Activated T-helper 17 cell treated with anti-CD3 and anti-CD28 coated beads, Interleukin-2, amount 50 U/mL, for 72 hours (primary cell): ENCODE measurements around the gene ATF6B. TPM values are rescaled to one million over a fixed set of nuclear protein-coding genes. Genes with fewer than 3 reads are reported as not detected.
"Not testable (repeated sequence)": the region's sequence is repeated elsewhere in the genome, so short reads cannot be mapped to it uniquely, and the experiment has no call there.

Experiments used
- ATAC-seq: fragments of 150-1000 bp; cut with Tn5 transposase; replicated peaks from 2 replicates; pipeline ENCODE4 v1.10.0; 2021; ENCODE audit warnings: mild to moderate bottlenecking, moderate library complexity
- H3K27ac Mint-ChIP-seq: one replicate; pipeline ENCODE4 v1.8.0; 2022; ENCODE audit warnings: mixed read lengths
- H3K27me3 Mint-ChIP-seq: one replicate; pipeline ENCODE4 v1.8.0; 2022; ENCODE audit warnings: mixed read lengths
- H3K36me3 Mint-ChIP-seq: one replicate; pipeline ENCODE4 v1.8.0; 2022; ENCODE audit warnings: low read depth, mild to moderate bottlenecking, mixed read lengths
- H3K4me1 Mint-ChIP-seq: one replicate; pipeline ENCODE4 v1.8.0; 2022; ENCODE audit warnings: mixed read lengths
- H3K4me3 Mint-ChIP-seq: one replicate; pipeline ENCODE4 v1.8.0; 2022; ENCODE audit warnings: mild to moderate bottlenecking, mixed read lengths
- H3K9me3 Mint-ChIP-seq: one replicate; pipeline ENCODE4 v1.8.0; 2022; ENCODE audit warnings: mixed read lengths
- total RNA-seq, 2 donors: library from RNA; stranded (reverse); gene quantifications; one replicate each; pipeline ENCODE4 v1.2.3, GENCODE V29; 2022

ATF6B gene
- total RNA-seq, 2 donors from 2014 or later, result 73.4 to 99.9 TPM

DNA sequence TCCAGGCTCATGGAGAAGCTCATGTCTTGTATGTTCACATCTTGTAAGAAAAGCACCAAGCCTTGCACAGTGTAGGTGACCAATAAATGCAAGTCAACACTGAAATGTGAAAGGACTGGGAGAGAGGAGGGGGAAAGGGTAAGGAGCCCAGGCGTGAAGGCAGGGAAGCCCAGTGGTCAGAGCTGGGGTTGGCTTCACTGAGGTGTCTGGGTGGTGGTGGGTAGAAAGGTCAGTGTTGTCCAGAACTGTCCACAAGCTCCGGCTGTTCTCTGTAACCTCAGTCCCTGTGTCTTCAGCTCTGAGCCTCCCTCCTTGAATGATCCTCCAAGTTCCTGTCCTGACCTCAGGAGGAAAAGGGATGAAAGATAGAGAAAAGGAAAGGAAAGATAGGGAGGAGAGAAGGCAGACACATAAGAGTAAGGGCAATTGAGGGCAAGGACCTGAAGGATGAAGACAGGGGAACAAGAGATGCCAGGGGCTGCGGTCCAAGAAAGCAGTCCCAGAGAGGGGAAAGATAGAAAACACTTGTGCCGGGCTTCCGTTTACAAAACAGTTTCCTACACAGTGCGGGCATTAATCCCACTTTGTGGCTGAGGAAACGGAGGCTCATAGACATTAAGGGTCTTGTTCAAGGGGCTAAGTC is 16.5 kb downstream of the ATF6B start:
- ATAC-seq, result no peak
- H3K9me3 Mint-ChIP-seq, result no peaks in the 10 kb centered on the region
- peaks cover 16% of the 10 kb centered on the region for H3K27me3 Mint-ChIP-seq
- H3K27ac Mint-ChIP-seq, result peak overlapping the region; percentile 31
- H3K4me3 Mint-ChIP-seq, result no peak overlapping the region
- peaks cover 16% of the 10 kb centered on the region for H3K4me1 Mint-ChIP-seq
- peaks cover 20% of the 10 kb centered on the region for H3K36me3 Mint-ChIP-seq

GRCh38 chr6:32110632-32111031 is 17.4 kb downstream of the ATF6B start:
- Mint-ChIP-seq H3K9me3 (no peaks in the 10 kb centered on the region), H3K4me3 (no peak overlapping the region), H3K36me3 (peaks cover 11% of the 10 kb centered on the region), H3K27ac (peak overlapping the region; percentile 31), H3K4me1 (peaks cover 16% of the 10 kb centered on the region), H3K27me3 (peaks cover 20% of the 10 kb centered on the region)
- no peak for ATAC-seq

DNA sequence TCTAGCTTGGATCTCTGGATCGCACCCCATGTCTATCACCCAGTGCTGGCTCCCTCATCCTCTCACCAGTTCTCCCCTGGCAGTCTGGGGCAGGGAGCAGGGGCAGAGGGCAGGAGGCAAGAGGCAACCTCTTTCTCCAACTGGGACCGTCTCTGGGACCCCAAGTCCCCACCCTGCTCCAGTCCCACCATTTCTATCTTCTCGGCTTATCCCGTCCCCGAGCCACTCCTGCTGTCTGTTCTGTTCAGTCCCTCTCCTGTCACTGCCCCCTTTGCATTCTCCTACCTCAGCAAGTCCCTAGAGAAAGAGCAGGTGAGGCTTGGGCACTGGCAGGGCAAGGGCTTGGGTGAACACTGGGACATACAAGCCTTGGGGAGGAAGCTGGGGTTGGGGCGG is 18.3 kb downstream of the ATF6B start:
- H3K27ac Mint-ChIP-seq, result peak overlapping the region; percentile 49
- H3K27me3 Mint-ChIP-seq, result peaks cover 26% of the 10 kb centered on the region
- no peak for ATAC-seq
- H3K4me3 Mint-ChIP-seq, result no peak overlapping the region
- no peaks in the 10 kb centered on the region for H3K9me3 Mint-ChIP-seq
- peaks cover 2% of the 10 kb centered on the region for H3K36me3 Mint-ChIP-seq
- H3K4me1 Mint-ChIP-seq, result peaks cover 16% of the 10 kb centered on the region

- peak within 1 kb of the TSS; percentile 63 for H3K27ac Mint-ChIP-seq
- no peak within 1 kb of the TSS for H3K4me3 Mint-ChIP-seq
- no peak for ATAC-seq
- H3K36me3 Mint-ChIP-seq, result no peaks in the 10 kb centered on the region
- H3K9me3 Mint-ChIP-seq, result no peaks in the 10 kb centered on the region
- H3K4me1 Mint-ChIP-seq, result peaks cover 16% of the 10 kb centered on the region
- peaks cover 31% of the 10 kb centered on the region for H3K27me3 Mint-ChIP-seq
Observed at GRCh38 chr6:32109114-32109764, 18.8 kb downstream of the ATF6B start, which contains the start of gene TNXB. TNXB (minus strand) TSS chr6:32109338; CDS start chr6:32098198, 11,140 bp downstream.

GRCh38 chr6:32108727-32109113 is 19.3 kb downstream of the ATF6B start:
- Mint-ChIP-seq H3K9me3 (no peaks in the 10 kb centered on the region), H3K36me3 (no peaks in the 10 kb centered on the region), H3K4me3 (no peak overlapping the region), H3K27me3 (peaks cover 34% of the 10 kb centered on the region), H3K27ac (peak overlapping the region; percentile 63), H3K4me1 (peaks cover 16% of the 10 kb centered on the region)
- no peak for ATAC-seq

GRCh38 chr6:32108094-32108627 is 19.9 kb downstream of the ATF6B start:
- peak overlapping the region; percentile 63 for H3K27ac Mint-ChIP-seq
- H3K4me1 Mint-ChIP-seq, result peaks cover 16% of the 10 kb centered on the region
- no peak overlapping the region for H3K4me3 Mint-ChIP-seq
- ATAC-seq, result peak; percentile 25
- peaks cover 37% of the 10 kb centered on the region for H3K27me3 Mint-ChIP-seq
- no peaks in the 10 kb centered on the region for H3K9me3 Mint-ChIP-seq
- no peaks in the 10 kb centered on the region for H3K36me3 Mint-ChIP-seq

DNA sequence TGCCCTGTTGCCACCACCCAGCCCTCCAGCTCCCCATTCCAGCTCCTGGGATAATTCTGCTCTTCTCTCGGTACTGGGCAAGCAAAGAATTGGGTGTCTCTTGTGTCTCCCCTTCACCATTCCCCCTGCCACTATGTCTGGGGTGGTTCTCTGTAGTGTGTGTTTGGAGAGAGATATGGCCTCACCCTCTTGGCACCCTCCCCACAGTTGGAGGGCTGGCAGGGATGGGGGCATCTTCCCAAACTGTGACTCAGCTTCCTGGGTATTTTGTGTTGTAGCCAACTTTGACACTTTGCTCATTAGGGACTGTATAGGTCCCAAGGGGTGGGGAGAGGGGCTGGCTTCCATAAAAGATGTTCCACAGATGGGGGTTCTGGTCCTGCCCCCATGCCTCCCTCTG is 20.6 kb downstream of the ATF6B start:
- H3K4me3 Mint-ChIP-seq, result no peak overlapping the region
- no peak overlapping the region for H3K27ac Mint-ChIP-seq

DNA sequence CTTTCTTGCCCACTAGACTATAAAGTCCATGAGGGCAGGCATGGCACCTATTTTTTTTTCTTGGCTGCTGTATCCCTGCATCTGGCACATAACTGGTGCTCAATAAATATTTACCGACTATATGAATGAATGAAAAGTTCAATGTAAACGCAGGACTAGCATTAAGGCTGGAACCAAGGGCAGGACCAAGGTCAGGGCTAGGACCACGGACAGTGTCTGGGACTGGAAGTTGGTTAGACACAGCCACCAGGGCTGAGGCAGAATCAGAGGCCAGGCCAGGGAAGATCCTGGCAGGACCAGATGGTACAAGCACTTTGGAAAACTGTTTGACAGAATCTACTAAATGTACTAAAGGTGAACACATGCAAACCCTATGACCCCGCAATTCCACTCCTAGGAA is 22.6 kb downstream of the ATF6B start:
- Mint-ChIP-seq H3K27me3 (peaks cover 37% of the 10 kb centered on the region), H3K4me3 (no peak overlapping the region), H3K27ac (no peak overlapping the region), H3K9me3 (no peaks in the 10 kb centered on the region), H3K4me1 (peaks cover 16% of the 10 kb centered on the region), H3K36me3 (no peaks in the 10 kb centered on the region)
- ATAC-seq, result no peak

More for the DNA sequence above, 20.6 kb downstream of the ATF6B start:
- Mint-ChIP-seq H3K36me3 (no peaks in the 10 kb centered on the region), H3K4me1 (peaks cover 16% of the 10 kb centered on the region), H3K9me3 (no peaks in the 10 kb centered on the region), H3K27me3 (peaks cover 37% of the 10 kb centered on the region)
- no peak for ATAC-seq

DNA sequence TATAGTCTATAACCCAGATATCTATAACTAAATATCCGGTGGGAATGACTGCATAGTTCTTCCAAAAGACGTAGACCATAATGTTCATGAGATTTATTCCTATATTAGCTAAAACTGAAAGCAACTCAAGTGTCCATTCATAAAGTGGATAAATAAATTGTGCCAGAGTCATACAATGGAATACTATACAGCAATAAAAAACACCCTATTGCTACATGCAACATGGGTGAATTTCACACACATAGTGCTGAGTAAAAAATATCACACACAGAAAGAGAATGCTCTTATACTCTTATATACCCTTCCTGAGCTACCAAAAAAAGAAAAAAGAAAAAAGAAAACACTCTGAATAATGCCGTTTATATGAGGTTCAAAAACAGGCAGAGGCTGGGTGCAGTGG is 25.8 kb downstream of the ATF6B start:
- Mint-ChIP-seq H3K4me3 (no peak overlapping the region), H3K36me3 (no peaks in the 10 kb centered on the region), H3K27me3 (peaks cover 39% of the 10 kb centered on the region), H3K9me3 (no peaks in the 10 kb centered on the region), H3K4me1 (no peaks in the 10 kb centered on the region), H3K27ac (no peak overlapping the region)
- no peak for ATAC-seq

- not testable (repeated sequence) for H3K4me1 Mint-ChIP-seq, H3K4me3 Mint-ChIP-seq
Observed at GRCh38 chr6:32100251-32100650, 27.8 kb downstream of the ATF6B start.

GRCh38 chr6:32097364-32097763 is 30.7 kb downstream of the ATF6B start:
- Mint-ChIP-seq H3K27ac (no peak overlapping the region), H3K9me3 (no peaks in the 10 kb centered on the region), H3K4me1 (no peaks in the 10 kb centered on the region), H3K36me3 (no peaks in the 10 kb centered on the region), H3K4me3 (no peak overlapping the region), H3K27me3 (peaks cover 24% of the 10 kb centered on the region)
- peak; percentile 9 for ATAC-seq

More at GRCh38 chr6:32100251-32100650, 27.8 kb downstream of the ATF6B start:
- H3K9me3 Mint-ChIP-seq, H3K36me3 Mint-ChIP-seq, H3K27ac Mint-ChIP-seq, ATAC-seq: not testable (repeated sequence)
- H3K27me3 Mint-ChIP-seq, result peaks cover 40% of the 10 kb centered on the region

GRCh38 chr6:32096394-32097258 is 31.4 kb downstream of the ATF6B start:
- Mint-ChIP-seq H3K27ac (no peak overlapping the region), H3K36me3 (no peaks in the 10 kb centered on the region), H3K4me1 (no peaks in the 10 kb centered on the region), H3K9me3 (no peaks in the 10 kb centered on the region), H3K27me3 (peaks cover 31% of the 10 kb centered on the region), H3K4me3 (no peak overlapping the region)
- ATAC-seq, result peak; percentile 19

GRCh38 chr6:32096087-32096393 is 32.0 kb downstream of the ATF6B start:
- no peaks in the 10 kb centered on the region for H3K9me3 Mint-ChIP-seq
- H3K36me3 Mint-ChIP-seq, result no peaks in the 10 kb centered on the region
- H3K27me3 Mint-ChIP-seq, result peaks cover 31% of the 10 kb centered on the region
- ATAC-seq, result no peak
- H3K4me1 Mint-ChIP-seq, result no peaks in the 10 kb centered on the region
- H3K4me3 Mint-ChIP-seq, result no peak overlapping the region
- no peak overlapping the region for H3K27ac Mint-ChIP-seq

- H3K27me3 Mint-ChIP-seq, result peaks cover 31% of the 10 kb centered on the region
- H3K4me3 Mint-ChIP-seq, result no peak overlapping the region
- no peak for ATAC-seq
- no peak overlapping the region for H3K27ac Mint-ChIP-seq
- H3K9me3 Mint-ChIP-seq, result no peaks in the 10 kb centered on the region
- no peaks in the 10 kb centered on the region for H3K4me1 Mint-ChIP-seq
- no peaks in the 10 kb centered on the region for H3K36me3 Mint-ChIP-seq
Observed at GRCh38 chr6:32095338-32096086, 32.5 kb downstream of the ATF6B start.
